ENCODE measurements around the gene MYO5B. TPM values are rescaled to one million over a fixed set of nuclear protein-coding genes. Genes with fewer than 3 reads are reported as not detected.

Gene MYO5B
- total and polyA plus RNA-seq, 10 of the 15 experiments (the other 5 are each of a cell fraction or from before 2014, with no cell fraction given), result 2.5 to 4.5 (median 3.3) TPM

- TF ChIP-seq ZNF592 (IDR thresholded peaks at IDR 0.05) (no peak), ATF3 (IDR thresholded peaks at IDR 0.05; ENCODE audit: borderline replicate concordance, extremely low read depth, low read depth, low read length) (no peak)
Measured at GRCh38 chr18:49839012-49839411, 355.9 kb downstream of the MYO5B start (continued).

- ChIA-PET SMC1A (ENCODE audit: uncharacterized antibody, unreplicated experiment) (no interaction called here), CTCF (interaction anchor here (1.1 to 1.2 kb wide), 2 partner anchors 20 to 591 kb away, joined by 3 read pairs; no protein-coding TSS in a partner anchor), RAD21 (ENCODE audit: unreplicated experiment) (no interaction called here), POLR2A (no interaction called here)
- intact Hi-C loops (cut with micrococcal nuclease; ENCODE audit: unreplicated experiment) (no loop called here), in situ Hi-C loops (cut with MboI) (no loop called here)
- WGBS (ENCODE audit: insufficient coverage, insufficient replicate concordance, low lambda C conversion rate, missing lambda C conversion rate), result 77% methylated on average over 4 of the region's 4 CpGs
- no TSS peak for BruUV-seq (replicated peaks)
- no peaks in the 10 kb centered on the region for H3K9me3 ChIP-seq (replicated peaks; ENCODE audit: control insufficient read depth, insufficient read depth, low read length)
- H3K27me3 ChIP-seq (replicated peaks in 1 of 2; ENCODE audit: control insufficient read depth in 2 of 2, insufficient read depth in 2 of 2, low read length in 1 of 2), result no peaks in the 10 kb centered on the region
- no peak overlapping the region for H2AFZ ChIP-seq (ENCODE audit: control insufficient read depth, low read depth, low read length)
- no peaks in the 10 kb centered on the region for H3K79me2 ChIP-seq (ENCODE audit: control insufficient read depth, insufficient read depth, low read length)
- H4K20me1 ChIP-seq (ENCODE audit: control insufficient read depth, insufficient read depth), result no peaks in the 10 kb centered on the region
- H3K4me3 ChIP-seq, result no peak overlapping the region
- no peak for ATAC-seq
- H3K27ac ChIP-seq (ENCODE audit: control insufficient read depth, insufficient read depth), result no peak overlapping the region
- H3K4me1 ChIP-seq (ENCODE audit: control insufficient read depth, insufficient read depth, low read length), result no peaks in the 10 kb centered on the region
- TF ChIP-seq TARDBP (IDR thresholded peaks at IDR 0.05; ENCODE audit: borderline replicate concordance) (no peak), ZNF24 (IDR thresholded peaks at IDR 0.05) (no peak), E2F4 (IDR thresholded peaks at IDR 0.05; ENCODE audit: low read depth, low read length) (no peak), ZNF592 (IDR thresholded peaks at IDR 0.05) (no peak), SUPT20H (IDR thresholded peaks at IDR 0.05; ENCODE audit: borderline replicate concordance, control insufficient read depth, low read depth, low read length) (no peak), NFXL1 (IDR thresholded peaks at IDR 0.05; ENCODE audit: borderline replicate concordance) (no peak)
- H3K9ac ChIP-seq (ENCODE audit: control insufficient read depth, insufficient read depth, low read length), result no peak overlapping the region
- no peaks in the 10 kb centered on the region for H3K36me3 ChIP-seq (ENCODE audit: control insufficient read depth in 2 of 2, insufficient read depth in 2 of 2, low read length in 1 of 2)
- H3K4me2 ChIP-seq (ENCODE audit: control insufficient read depth, insufficient read depth), result no peak overlapping the region
- DNase-seq (ENCODE audit: low read depth, low spot score), result no peak
- FAIRE-seq, result no peak
Measured at GRCh38 chr18:49838381-49838780, 356.6 kb downstream of the MYO5B start.
